Adrenal gland (tissue), 5 donors: ENCODE measurements around the gene CD79A.
"Not testable (repeated sequence)": the region's sequence is repeated elsewhere in the genome, so short reads cannot be mapped to it uniquely, and the experiment has no call there.

Experiments
- POLR2A ChIP-seq, 2 donors: fragments of 450-650 bp; IDR thresholded peaks; one replicate each; pipeline ENCODE4 v1.6.1; 2017; ENCODE audit warnings: antibody characterized with exemption in 2 of 2, mild to moderate bottlenecking in 2 of 2, moderate library complexity in 1 of 2
- TF ChIP-seq, protein P1 (sequence below), 6 experiments: fragments of 450-650 bp in 4 of 6; fragments of 200-600 bp in 2 of 6; sonication (generic) in 1 of 6; IDR thresholded peaks; 1 replicate in 5 of 6; 2 replicates in 1 of 6; pipeline versions ENCODE4 v1.5.1 to v1.8.0; 2016 to 2021; ENCODE audit warnings: antibody characterized with exemption in 6 of 6, mild to moderate bottlenecking in 2 of 6, moderate library complexity in 1 of 6
- donor health status: DM: no; HTN: no; CAD: no.

- not testable (repeated sequence) for TF ChIP-seq POLR2A (IDR thresholded peaks at IDR 0.05)
- TF ChIP-seq, protein P1, sequence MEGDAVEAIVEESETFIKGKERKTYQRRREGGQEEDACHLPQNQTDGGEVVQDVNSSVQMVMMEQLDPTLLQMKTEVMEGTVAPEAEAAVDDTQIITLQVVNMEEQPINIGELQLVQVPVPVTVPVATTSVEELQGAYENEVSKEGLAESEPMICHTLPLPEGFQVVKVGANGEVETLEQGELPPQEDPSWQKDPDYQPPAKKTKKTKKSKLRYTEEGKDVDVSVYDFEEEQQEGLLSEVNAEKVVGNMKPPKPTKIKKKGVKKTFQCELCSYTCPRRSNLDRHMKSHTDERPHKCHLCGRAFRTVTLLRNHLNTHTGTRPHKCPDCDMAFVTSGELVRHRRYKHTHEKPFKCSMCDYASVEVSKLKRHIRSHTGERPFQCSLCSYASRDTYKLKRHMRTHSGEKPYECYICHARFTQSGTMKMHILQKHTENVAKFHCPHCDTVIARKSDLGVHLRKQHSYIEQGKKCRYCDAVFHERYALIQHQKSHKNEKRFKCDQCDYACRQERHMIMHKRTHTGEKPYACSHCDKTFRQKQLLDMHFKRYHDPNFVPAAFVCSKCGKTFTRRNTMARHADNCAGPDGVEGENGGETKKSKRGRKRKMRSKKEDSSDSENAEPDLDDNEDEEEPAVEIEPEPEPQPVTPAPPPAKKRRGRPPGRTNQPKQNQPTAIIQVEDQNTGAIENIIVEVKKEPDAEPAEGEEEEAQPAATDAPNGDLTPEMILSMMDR (IDR thresholded peaks at IDR 0.05), result not testable (repeated sequence)
These were observed 37.4 kb downstream of the CD79A start for GRCh38 chr19:41914424-41914834.
